Nasal cavity respiratory epithelium epithelial cell of viscerocranial mucosa (primary cell): ENCODE results near the gene TIMM21. TPM values are rescaled to one million over a fixed set of nuclear protein-coding genes. Genes with fewer than 3 reads are reported as not detected.

Experiments used
- total RNA-seq: library from RNA; depleted of rRNA; stranded (reverse); fragments of >200 nt; gene quantifications from 2 replicates; pipeline ENCODE4 v1.2.3, GENCODE V29; 2014

The TIMM21 gene, protein sequence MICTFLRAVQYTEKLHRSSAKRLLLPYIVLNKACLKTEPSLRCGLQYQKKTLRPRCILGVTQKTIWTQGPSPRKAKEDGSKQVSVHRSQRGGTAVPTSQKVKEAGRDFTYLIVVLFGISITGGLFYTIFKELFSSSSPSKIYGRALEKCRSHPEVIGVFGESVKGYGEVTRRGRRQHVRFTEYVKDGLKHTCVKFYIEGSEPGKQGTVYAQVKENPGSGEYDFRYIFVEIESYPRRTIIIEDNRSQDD
- 27.3 and 42.1 TPM in 2 replicates for total RNA-seq

DNA sequence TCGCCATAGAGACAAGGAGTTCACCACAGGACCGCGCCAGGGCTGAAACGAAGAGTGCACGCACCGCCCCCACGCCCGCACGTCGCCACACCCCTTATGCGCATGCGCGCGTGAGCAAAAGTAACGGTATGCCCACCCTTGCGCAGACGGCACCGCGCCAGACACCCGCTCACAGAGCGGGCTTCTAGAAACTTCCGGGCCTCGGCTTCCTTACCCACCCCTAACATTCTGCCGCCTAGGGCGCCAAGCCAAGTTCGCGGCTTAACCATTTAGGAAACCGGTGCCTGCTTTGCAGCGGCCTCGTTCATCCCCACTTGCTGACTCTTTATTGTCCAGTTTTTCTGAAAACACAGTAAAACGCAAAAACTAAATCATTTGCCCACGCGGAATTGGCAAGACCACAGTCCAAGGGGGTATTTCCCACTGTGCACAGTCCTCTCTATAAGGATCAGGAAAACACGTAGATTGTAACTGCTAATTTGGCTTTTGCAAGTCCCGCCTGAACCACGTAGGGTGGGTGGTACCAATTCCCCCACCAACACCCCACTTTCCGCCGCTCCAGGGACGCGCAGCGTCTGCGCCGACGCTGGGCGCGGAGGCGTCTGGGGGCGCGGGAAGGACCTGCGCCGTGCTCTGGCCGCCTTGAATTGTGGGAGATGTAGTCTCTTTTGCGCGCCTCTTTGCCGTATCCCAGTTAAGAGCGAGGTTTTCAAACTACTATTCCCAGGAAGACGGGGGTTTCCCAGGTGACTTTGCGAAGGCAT, at the start of gene TIMM21, which contains the start of gene FBXO15:
TIMM21 (plus strand) TSS at position 745 of the 764 bp plus-strand sequence. CDS start 286 bp downstream, outside the sequence.
FBXO15 (minus strand) TSS at position 56 of the 764 bp plus-strand sequence; CDS start at position 7, 49 bp downstream.

Other genes with a start within 250 kb of the TIMM21 start
- under 0.01 and 0.78 TPM in 2 replicates for gene FBXO15, start 689 bp upstream of the TIMM21 start, total RNA-seq
- 25.6 and 66.2 TPM in 2 replicates for gene CYB5A, start 143.4 kb downstream of the TIMM21 start, total RNA-seq
- not detected in 2 replicates for gene C18orf63, start 167.3 kb downstream of the TIMM21 start, total RNA-seq